Measurements from ENCODE around the gene PTPRM.

Gene PTPRM

GRCh38 chr18:7775128-7775527 lies 208.0 kb downstream of the PTPRM start:
- Histone ChIP-seq H2AFZ (ENCODE audit: low read length) (peak overlapping the region; percentile 38; the same call in 1 of the 2 replicates), H3K4me1 (ENCODE audit: insufficient read depth, low read length, poor library complexity, severe bottlenecking) (peaks cover 2% of the 10 kb centered on the region), H3K4me3 (ENCODE audit: low read length, poor library complexity, severe bottlenecking) (peak overlapping the region; percentile 19), H3K9me2 (replicated peaks; ENCODE audit: low read depth, low read length) (no peaks in the 10 kb centered on the region), H3K9ac (ENCODE audit: low read depth, low read length, poor library complexity, severe bottlenecking) (no peak overlapping the region), H3F3A (ENCODE audit: low read depth) (no peaks in the 10 kb centered on the region), H3K27me3 (ENCODE audit: insufficient read depth, low read length, poor library complexity, severe bottlenecking) (no peaks in the 10 kb centered on the region), H4K20me1 (ENCODE audit: insufficient read depth, low read length, poor library complexity, severe bottlenecking) (no peaks in the 10 kb centered on the region), H3K4me2 (ENCODE audit: low read depth, low read length, poor library complexity, severe bottlenecking) (peak overlapping the region; percentile 26), H3K9me3 (ENCODE audit: insufficient read depth, low read depth, low read length) (no peaks in the 10 kb centered on the region), H3K36me3 (ENCODE audit: insufficient read depth, low read length) (no peaks in the 10 kb centered on the region), H3K79me2 (ENCODE audit: insufficient read depth, low read length) (no peaks in the 10 kb centered on the region)
- no peak for TF ChIP-seq EZH2phosphoT487 (IDR thresholded peaks at IDR 0.05; ENCODE audit: borderline replicate concordance)
- TF ChIP-seq CTCF (conservative IDR thresholded peaks at IDR 0.05; ENCODE audit: low read length): no peak

GRCh38 chr18:7775843-7776242 lies 208.7 kb downstream of the PTPRM start:
- no peak for TF ChIP-seq CTCF (conservative IDR thresholded peaks at IDR 0.05; ENCODE audit: low read length)
- TF ChIP-seq EZH2phosphoT487 (IDR thresholded peaks at IDR 0.05; ENCODE audit: borderline replicate concordance): no peak
- no peak overlapping the region for H3K9ac ChIP-seq (ENCODE audit: low read depth, low read length, poor library complexity, severe bottlenecking)
- no peaks in the 10 kb centered on the region for H3F3A ChIP-seq (ENCODE audit: low read depth)
- H3K36me3 ChIP-seq (ENCODE audit: insufficient read depth, low read length): no peaks in the 10 kb centered on the region
- H3K79me2 ChIP-seq (ENCODE audit: insufficient read depth, low read length): no peaks in the 10 kb centered on the region
- H3K4me3 ChIP-seq (ENCODE audit: low read length, poor library complexity, severe bottlenecking): no peak overlapping the region
- H3K9me2 ChIP-seq (replicated peaks; ENCODE audit: low read depth, low read length): no peaks in the 10 kb centered on the region
- no peak overlapping the region for H2AFZ ChIP-seq (ENCODE audit: low read length)
- no peaks in the 10 kb centered on the region for H3K27me3 ChIP-seq (ENCODE audit: insufficient read depth, low read length, poor library complexity, severe bottlenecking)
- H3K4me2 ChIP-seq (ENCODE audit: low read depth, low read length, poor library complexity, severe bottlenecking): peak overlapping the region; percentile 26
- H3K4me1 ChIP-seq (ENCODE audit: insufficient read depth, low read length, poor library complexity, severe bottlenecking): peaks cover 2% of the 10 kb centered on the region
- no peaks in the 10 kb centered on the region for H3K9me3 ChIP-seq (ENCODE audit: insufficient read depth, low read depth, low read length)
- no peaks in the 10 kb centered on the region for H4K20me1 ChIP-seq (ENCODE audit: insufficient read depth, low read length, poor library complexity, severe bottlenecking)

GRCh38 chr18:7778181-7778580 lies 211.1 kb downstream of the PTPRM start:
- H3K4me3 ChIP-seq (ENCODE audit: low read length, poor library complexity, severe bottlenecking): no peak overlapping the region
- H4K20me1 ChIP-seq (ENCODE audit: insufficient read depth, low read length, poor library complexity, severe bottlenecking): no peaks in the 10 kb centered on the region
- H3K27me3 ChIP-seq (ENCODE audit: insufficient read depth, low read length, poor library complexity, severe bottlenecking): no peaks in the 10 kb centered on the region
- H3K4me2 ChIP-seq (ENCODE audit: low read depth, low read length, poor library complexity, severe bottlenecking): no peak overlapping the region
- peaks cover 2% of the 10 kb centered on the region for H3K4me1 ChIP-seq (ENCODE audit: insufficient read depth, low read length, poor library complexity, severe bottlenecking)
- no peaks in the 10 kb centered on the region for H3K79me2 ChIP-seq (ENCODE audit: insufficient read depth, low read length)
- no peak overlapping the region for H2AFZ ChIP-seq (ENCODE audit: low read length)
- H3K9me2 ChIP-seq (replicated peaks; ENCODE audit: low read depth, low read length): no peaks in the 10 kb centered on the region
- TF ChIP-seq CTCF (conservative IDR thresholded peaks at IDR 0.05; ENCODE audit: low read length) (no peak), EZH2phosphoT487 (IDR thresholded peaks at IDR 0.05; ENCODE audit: borderline replicate concordance) (no peak)
- no peaks in the 10 kb centered on the region for H3K9me3 ChIP-seq (ENCODE audit: insufficient read depth, low read depth, low read length)
- H3F3A ChIP-seq (ENCODE audit: low read depth): no peaks in the 10 kb centered on the region
- H3K36me3 ChIP-seq (ENCODE audit: insufficient read depth, low read length): no peaks in the 10 kb centered on the region
- no peak overlapping the region for H3K9ac ChIP-seq (ENCODE audit: low read depth, low read length, poor library complexity, severe bottlenecking)

Data from Loucy (cell line).